NCI-H128 (cell line): ENCODE measurements around the gene KCNQ1.

Source experiments
- DNase-seq: peaks from one replicate; lab custom pipeline; 2025; ENCODE audit not compliant: unreplicated experiment; lab: John Stamatoyannopoulos, UW

Gene KCNQ1

GRCh38 chr11:2410616-2411015 lies 34.2 kb upstream of the KCNQ1 start:
- no peak for DNase-seq

- DNase-seq: no peak
These were observed 33.1 kb upstream of the KCNQ1 start for GRCh38 chr11:2411446-2412305.

GRCh38 chr11:2412323-2412722 lies 32.5 kb upstream of the KCNQ1 start:
- DNase-seq: no peak

- no peak for DNase-seq
These were observed 30.8 kb upstream of the KCNQ1 start for GRCh38 chr11:2413742-2414579.

- no peak for DNase-seq
These were observed 30.2 kb upstream of the KCNQ1 start for GRCh38 chr11:2414616-2415015.

- DNase-seq: no peak
These were observed 29.6 kb upstream of the KCNQ1 start for GRCh38 chr11:2415171-2415570.

- DNase-seq: no peak
These were observed 29.0 kb upstream of the KCNQ1 start for GRCh38 chr11:2415601-2416380.

GRCh38 chr11:2416765-2417164 lies 28.0 kb upstream of the KCNQ1 start:
- DNase-seq: no peak

GRCh38 chr11:2417856-2418692 lies 26.7 kb upstream of the KCNQ1 start:
- no peak for DNase-seq

- no peak for DNase-seq
These were observed 26.0 kb upstream of the KCNQ1 start for GRCh38 chr11:2418693-2419360.

GRCh38 chr11:2419638-2420501 lies 24.9 kb upstream of the KCNQ1 start:
- no peak for DNase-seq

GRCh38 chr11:2420502-2421225 lies 24.1 kb upstream of the KCNQ1 start:
- peak; percentile 43 for DNase-seq

- DNase-seq: no peak
These were observed 23.4 kb upstream of the KCNQ1 start for GRCh38 chr11:2421226-2421994.

- DNase-seq: no peak
These were observed 22.8 kb upstream of the KCNQ1 start for GRCh38 chr11:2421996-2422395.

GRCh38 chr11:2422461-2423156 lies 22.2 kb upstream of the KCNQ1 start:
- no peak for DNase-seq

GRCh38 chr11:2423157-2424025 lies 21.4 kb upstream of the KCNQ1 start:
- no peak for DNase-seq
